ENCODE measurements around the gene OTOA. TPM values are rescaled to one million over a fixed set of nuclear protein-coding genes. Genes with fewer than 3 reads are reported as not detected.

Gene OTOA
- total RNA-seq, 1 experiment from 2014 or later = 0.11 TPM

DNA sequence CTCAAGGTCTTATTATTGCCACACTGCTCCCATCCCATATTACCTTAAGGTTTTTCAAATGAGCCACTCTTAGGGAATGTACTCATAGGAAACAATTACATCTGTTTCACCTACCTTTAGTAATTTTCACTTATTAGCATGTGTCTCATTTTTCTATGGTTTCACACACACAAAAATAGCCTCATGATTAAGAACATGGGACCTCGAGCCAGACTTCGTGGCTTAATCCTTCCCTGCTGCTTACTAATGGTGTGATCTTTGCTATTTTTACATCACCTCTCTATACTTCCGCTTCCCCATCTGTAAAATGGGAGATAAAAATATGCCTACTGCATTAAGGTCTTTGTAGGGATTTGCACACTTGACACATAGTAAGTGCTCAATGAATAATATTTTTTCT lies 38.5 kb downstream of the OTOA start:
- Histone ChIP-seq H3K56ac (ENCODE audit: insufficient read length, low read depth, low read length) (no peak overlapping the region), H4K8ac (replicated peaks; ENCODE audit: insufficient read length, low read depth, low read length) (no peak overlapping the region), H3K9me3 (ENCODE audit: control insufficient read depth, low read depth, low read length) (no peaks in the 10 kb centered on the region), H2BK20ac (ENCODE audit: low read depth, low read length, poor library complexity, severe bottlenecking) (no peak overlapping the region), H3K9ac (ENCODE audit: extremely low read depth, insufficient read length, low read length) (no peak overlapping the region), H3K4ac (ENCODE audit: low read depth, low read length) (no peak overlapping the region), H3K27me3 (ENCODE audit: insufficient read depth, low read length) (no peaks in the 10 kb centered on the region), H4K20me1 (ENCODE audit: control insufficient read depth, insufficient read depth, insufficient read length) (no peaks in the 10 kb centered on the region), H3K27ac (ENCODE audit: insufficient read length, low read depth, low read length) (no peak overlapping the region), H2AK5ac (ENCODE audit: insufficient read length, low read length) (no peak overlapping the region), H3K14ac (ENCODE audit: insufficient read depth, low read length) (no peak overlapping the region), H2BK5ac (ENCODE audit: insufficient read length, low read length) (no peak overlapping the region), H3K23me2 (ENCODE audit: insufficient read length, low read depth, low read length, poor library complexity, severe bottlenecking) (no peaks in the 10 kb centered on the region), H3K79me2 (ENCODE audit: insufficient read depth, low read length) (no peaks in the 10 kb centered on the region), H3K4me1 (ENCODE audit: insufficient read depth, low read length) (peaks cover 2% of the 10 kb centered on the region; the same call in 1 of the 2 replicates), H3K18ac (ENCODE audit: insufficient read length, low read depth, low read length) (no peak overlapping the region), H3K23ac (ENCODE audit: insufficient read length, low read depth, low read length) (no peak overlapping the region), H4K91ac (ENCODE audit: insufficient read length, low read depth, low read length) (no peak overlapping the region), H2BK12ac (ENCODE audit: insufficient read length, low read depth, low read length) (no peak overlapping the region), H2BK15ac (ENCODE audit: low read depth, low read length) (no peak overlapping the region), H3K4me2 (ENCODE audit: insufficient read depth, insufficient read length, low read length) (no peak overlapping the region), H3T11ph (ENCODE audit: low read length) (no peak overlapping the region), H4K5ac (ENCODE audit: insufficient read length, low read depth, low read length) (no peak overlapping the region), H2BK120ac (ENCODE audit: low read depth, low read length, poor library complexity, severe bottlenecking) (no peak overlapping the region), H3K79me1 (ENCODE audit: insufficient read depth, low read depth, low read length, poor library complexity, severe bottlenecking) (no peaks in the 10 kb centered on the region), H2AFZ (ENCODE audit: low read length) (no peak overlapping the region)
- no peaks in the 10 kb centered on the region for H3K36me3 Mint-ChIP-seq (ENCODE audit: insufficient read depth in 1 of 3, low read depth in 3 of 3)
- TF ChIP-seq, protein P1, sequence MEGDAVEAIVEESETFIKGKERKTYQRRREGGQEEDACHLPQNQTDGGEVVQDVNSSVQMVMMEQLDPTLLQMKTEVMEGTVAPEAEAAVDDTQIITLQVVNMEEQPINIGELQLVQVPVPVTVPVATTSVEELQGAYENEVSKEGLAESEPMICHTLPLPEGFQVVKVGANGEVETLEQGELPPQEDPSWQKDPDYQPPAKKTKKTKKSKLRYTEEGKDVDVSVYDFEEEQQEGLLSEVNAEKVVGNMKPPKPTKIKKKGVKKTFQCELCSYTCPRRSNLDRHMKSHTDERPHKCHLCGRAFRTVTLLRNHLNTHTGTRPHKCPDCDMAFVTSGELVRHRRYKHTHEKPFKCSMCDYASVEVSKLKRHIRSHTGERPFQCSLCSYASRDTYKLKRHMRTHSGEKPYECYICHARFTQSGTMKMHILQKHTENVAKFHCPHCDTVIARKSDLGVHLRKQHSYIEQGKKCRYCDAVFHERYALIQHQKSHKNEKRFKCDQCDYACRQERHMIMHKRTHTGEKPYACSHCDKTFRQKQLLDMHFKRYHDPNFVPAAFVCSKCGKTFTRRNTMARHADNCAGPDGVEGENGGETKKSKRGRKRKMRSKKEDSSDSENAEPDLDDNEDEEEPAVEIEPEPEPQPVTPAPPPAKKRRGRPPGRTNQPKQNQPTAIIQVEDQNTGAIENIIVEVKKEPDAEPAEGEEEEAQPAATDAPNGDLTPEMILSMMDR (conservative IDR thresholded peaks at IDR 0.05) = no peak
- H3K4me3 Mint-ChIP-seq = no peak overlapping the region
- H3K4me1 Mint-ChIP-seq = peaks cover 6 to 13% of the 10 kb centered on the region in 2 experiments
- no peak for DNase-seq
- no peaks in the 10 kb centered on the region for H3K27me3 Mint-ChIP-seq (ENCODE audit: low read depth)
- H3K9me3 Mint-ChIP-seq = no peaks in the 10 kb centered on the region; a peak in 1 of 5 replicates
- H3K27ac Mint-ChIP-seq = no peak overlapping the region
- no CpG with 5 or more reads among the region's 3 CpGs for WGBS (ENCODE audit: extremely low coverage, insufficient read length, low lambda C conversion rate)

Measured in H9 (cell line).